ENCODE results near the gene CHI3L1. TPM values are rescaled to one million over a fixed set of nuclear protein-coding genes. Genes with fewer than 3 reads are reported as not detected.

The CHI3L1 gene
- total RNA-seq, 1 experiment from 2014 or later: not detected

DNA sequence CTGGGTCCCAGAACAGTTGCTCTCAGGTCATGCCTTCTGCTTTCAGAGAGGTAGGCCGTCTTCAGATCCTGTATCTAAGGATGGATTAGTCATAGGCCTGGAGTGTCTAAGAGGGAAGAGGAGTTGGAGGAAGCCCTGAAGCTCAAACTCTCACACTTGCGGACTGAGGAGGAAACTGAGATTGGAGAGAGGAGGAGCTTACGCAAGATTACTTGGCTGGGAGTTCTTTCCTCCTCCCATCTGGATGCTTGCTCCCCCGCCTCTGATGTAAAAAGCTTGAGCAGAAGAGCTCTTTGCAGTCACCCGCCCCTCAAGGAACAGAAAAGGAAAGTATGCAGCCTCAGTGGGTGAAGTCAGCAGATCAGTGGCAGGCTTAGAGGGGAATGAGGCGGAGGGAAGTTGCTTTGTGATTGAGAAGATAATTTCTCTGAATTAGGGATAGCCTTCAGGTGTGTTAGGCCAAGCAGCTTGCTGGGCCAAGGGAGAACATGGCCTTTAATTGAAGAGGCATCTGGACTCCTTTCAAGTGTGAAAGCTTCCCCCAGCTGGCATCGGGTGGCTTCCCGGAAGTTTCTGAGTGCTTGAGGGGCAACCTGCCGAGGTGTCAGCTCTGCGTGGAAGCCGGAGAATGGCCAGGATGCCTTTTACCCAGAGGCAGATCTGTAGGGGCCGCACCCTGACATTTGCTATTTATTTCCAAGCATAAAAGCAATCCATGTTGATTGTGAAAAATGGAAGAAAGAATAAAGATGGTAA, 52.4 kb downstream of the CHI3L1 start:
- no peak for DNase-seq (ENCODE audit: low read depth)

DNA sequence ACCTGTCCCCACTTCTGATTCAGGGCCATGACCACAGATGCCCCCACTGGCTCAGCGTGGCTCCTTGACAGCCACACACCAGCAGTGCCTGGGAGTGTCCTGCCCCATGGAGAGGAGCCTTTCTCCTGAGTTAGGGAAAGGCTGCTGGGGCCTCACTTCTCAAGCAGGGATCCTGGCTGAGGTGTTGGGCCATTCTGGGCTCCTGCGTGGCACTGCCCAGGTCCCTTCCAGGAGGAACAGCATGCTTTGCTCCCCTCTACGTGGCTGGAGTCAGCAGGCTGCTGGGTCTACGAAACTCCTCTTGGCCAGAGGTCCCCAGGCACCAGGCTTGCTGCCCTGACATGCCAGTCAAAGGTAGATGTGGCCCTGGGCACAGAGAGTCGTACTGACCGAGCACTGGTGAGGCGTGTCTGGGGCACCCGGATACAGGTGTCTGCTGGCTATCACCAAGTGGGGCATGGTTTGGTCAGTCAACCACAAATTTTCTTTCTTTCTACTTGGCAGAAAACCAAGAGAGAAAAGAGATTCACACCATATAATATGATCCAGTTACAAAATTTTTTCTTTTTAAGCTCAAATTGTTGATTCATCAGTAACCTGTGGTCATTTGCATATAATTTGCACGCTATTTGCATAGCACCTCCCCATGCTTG, 54.8 kb downstream of the CHI3L1 start:
- DNase-seq (ENCODE audit: low read depth): no peak

DNA sequence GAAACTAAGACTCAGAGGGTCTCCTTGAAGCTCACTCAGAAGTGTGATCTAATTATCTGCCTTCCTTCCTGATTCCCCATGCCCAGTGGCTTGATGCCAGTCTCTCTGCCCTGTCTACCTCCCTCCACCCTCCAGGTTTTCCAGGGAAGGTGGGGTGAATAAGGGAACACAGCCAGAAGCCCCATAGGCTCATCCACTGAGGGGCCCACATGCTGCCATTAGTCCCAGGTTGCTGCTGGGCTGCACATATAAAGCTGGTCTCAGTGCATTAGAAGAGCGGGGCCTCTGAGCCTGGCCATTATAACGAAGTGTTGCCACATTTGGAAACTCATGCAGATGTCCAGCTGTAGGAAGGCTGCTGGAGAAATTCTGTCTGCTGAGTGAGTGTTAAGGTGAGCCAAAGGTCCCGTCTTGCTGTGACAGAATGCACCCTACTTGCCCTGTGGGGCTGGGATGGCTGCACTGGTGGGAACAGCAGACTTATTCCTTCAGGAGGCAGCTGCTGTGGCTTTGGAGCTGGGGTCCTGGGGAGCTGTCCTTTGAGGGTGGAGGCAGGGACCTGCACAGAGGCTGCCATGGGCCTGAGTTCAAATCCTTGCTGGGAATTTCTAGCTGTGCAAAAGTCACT, 56.0 kb downstream of the CHI3L1 start:
- no peak for DNase-seq (ENCODE audit: low read depth)

DNA sequence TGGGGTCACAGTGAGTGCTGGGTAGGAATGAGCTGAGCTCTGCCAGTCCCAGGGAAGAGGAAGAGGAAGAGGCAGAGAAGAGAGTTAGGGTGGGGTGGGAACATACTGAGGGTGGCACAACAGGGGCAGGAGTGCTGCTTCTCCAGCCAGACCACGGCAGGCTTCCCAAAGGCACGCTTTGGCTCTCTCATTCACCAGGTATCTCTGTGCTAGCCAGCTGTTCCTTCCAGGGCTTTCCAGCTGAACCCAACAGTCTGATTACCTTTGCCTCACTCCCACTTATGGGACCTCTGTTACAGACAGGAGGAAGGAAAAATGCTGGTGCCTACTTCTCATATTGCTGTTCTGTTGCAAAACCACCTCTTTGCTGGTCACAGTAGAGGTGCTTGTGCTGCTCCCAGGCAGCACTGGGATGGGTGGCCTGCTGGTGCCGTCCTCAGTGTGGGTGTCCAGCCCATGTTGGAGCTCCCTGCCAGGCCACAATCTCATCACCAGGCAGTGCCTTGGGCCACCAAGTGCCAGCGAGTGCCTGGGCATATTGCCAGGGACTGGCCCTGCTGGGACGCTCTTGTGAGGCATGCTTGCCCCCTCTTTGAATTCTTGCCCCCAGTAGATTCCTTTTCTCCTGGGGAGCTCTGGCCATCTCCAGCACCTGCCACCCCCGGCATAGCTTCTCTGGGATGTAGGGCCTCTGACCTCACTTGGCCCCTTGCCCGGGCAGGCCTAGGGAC, 56.8 kb downstream of the CHI3L1 start:
- peak; percentile 41 for DNase-seq (ENCODE audit: low read depth)

Other genes starting within 250 kb of the CHI3L1 start
- 149 and 150 TPM in 2 replicates for gene ADIPOR1, start 228.4 kb downstream of the CHI3L1 start, total RNA-seq (2014; rRNA removed; shearing (Covaris generic))
- 34.8 and 46.5 TPM in 2 replicates for gene CYB5R1, start 219.4 kb downstream of the CHI3L1 start, total RNA-seq (2014; rRNA removed; shearing (Covaris generic))
- 84.6 and 99.6 TPM in 2 replicates for gene TMEM183A, start 179.3 kb downstream of the CHI3L1 start, total RNA-seq (2014; rRNA removed; shearing (Covaris generic))
- gene PPFIA4, start 160.2 kb downstream of the CHI3L1 start, total RNA-seq (2014; rRNA removed; shearing (Covaris generic)): 2.5 and 12.1 TPM in 2 replicates
- gene MYOG, start 100.7 kb downstream of the CHI3L1 start, total RNA-seq (2014; rRNA removed; shearing (Covaris generic)): not detected in 2 replicates
- 1.6 and 5.6 TPM in 2 replicates for gene ADORA1, start 59.0 kb downstream of the CHI3L1 start, total RNA-seq (2014; rRNA removed; shearing (Covaris generic))
- not detected in 2 replicates for gene MYBPH, start 10.9 kb downstream of the CHI3L1 start, total RNA-seq (2014; rRNA removed; shearing (Covaris generic))
- not detected in 2 replicates for gene CHIT1, start 43.0 kb upstream of the CHI3L1 start, total RNA-seq (2014; rRNA removed; shearing (Covaris generic))
- gene BTG2, start 118.8 kb upstream of the CHI3L1 start, total RNA-seq (2014; rRNA removed; shearing (Covaris generic)): 0.67 and 1.2 TPM in 2 replicates
- gene FMOD, start 164.4 kb upstream of the CHI3L1 start, total RNA-seq (2014; rRNA removed; shearing (Covaris generic)): not detected in 2 replicates